Islet of Langerhans (tissue), 1 donor: Measurements from ENCODE around the gene LTBP1.

Source experiments
- FAIRE-seq: peaks from one replicate; lab custom pipeline; 2011; peaks lifted over from hg19 to GRCh38; lab: Jason Lieb, UNC

Gene LTBP1

DNA sequence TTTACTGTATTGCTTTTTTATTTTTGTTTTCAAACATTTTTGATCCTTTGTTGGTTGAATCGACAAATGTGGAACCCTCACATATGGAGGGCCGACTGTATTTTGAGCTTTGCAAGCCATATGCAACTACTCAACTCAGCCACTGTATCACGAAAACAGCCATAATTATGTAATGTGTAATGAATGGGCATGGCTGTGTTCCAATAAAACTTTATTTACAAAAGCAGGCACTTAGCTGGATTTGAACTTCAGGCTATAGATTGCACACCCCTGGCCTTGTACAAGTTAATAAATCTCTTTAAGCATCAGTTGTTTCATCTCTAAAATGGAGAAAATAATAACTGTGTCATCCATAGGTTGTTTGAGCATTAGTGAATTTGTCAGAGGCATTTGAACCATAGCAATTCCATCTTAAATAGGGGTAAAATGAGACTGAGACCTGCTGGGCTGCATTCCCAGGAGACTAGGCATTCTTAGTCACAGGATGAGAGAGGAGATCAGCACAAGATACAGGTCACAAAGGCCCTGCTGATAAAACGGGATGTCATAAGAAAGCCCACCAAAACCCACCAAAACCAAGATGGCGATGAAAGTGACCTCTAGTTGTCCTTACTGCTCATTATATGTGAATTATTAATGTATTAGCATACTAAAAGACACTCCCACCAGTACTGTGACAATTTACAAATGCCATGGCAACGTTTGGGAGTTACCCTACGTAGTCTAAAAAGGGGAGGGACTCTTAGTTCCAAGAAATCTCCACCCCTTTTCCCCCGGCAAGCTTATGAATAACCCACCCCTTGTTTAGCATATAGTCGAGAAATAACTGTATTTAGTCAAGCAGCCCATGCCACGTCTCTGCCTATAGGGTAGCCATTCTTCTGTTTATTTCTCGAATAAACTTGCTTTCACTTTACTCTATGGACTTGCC is 13.7 kb upstream of the LTBP1 start:
- no peak for FAIRE-seq

DNA sequence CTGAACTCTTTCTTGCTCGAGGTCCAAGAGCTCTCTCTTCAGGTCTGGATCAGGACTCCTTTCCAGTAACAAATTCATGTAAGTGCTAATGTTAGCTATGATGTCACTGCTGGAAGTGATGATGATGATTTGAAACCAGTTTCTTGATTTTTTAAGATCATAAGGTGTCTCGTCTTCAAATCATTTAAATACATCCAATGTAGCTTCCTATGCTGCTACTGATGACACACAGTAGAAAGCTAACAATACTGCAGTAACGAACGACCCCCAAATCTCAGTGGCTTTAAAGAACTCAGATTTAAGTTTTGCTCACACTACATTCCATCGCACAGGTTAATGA is 13.0 kb upstream of the LTBP1 start:
- no peak for FAIRE-seq

DNA sequence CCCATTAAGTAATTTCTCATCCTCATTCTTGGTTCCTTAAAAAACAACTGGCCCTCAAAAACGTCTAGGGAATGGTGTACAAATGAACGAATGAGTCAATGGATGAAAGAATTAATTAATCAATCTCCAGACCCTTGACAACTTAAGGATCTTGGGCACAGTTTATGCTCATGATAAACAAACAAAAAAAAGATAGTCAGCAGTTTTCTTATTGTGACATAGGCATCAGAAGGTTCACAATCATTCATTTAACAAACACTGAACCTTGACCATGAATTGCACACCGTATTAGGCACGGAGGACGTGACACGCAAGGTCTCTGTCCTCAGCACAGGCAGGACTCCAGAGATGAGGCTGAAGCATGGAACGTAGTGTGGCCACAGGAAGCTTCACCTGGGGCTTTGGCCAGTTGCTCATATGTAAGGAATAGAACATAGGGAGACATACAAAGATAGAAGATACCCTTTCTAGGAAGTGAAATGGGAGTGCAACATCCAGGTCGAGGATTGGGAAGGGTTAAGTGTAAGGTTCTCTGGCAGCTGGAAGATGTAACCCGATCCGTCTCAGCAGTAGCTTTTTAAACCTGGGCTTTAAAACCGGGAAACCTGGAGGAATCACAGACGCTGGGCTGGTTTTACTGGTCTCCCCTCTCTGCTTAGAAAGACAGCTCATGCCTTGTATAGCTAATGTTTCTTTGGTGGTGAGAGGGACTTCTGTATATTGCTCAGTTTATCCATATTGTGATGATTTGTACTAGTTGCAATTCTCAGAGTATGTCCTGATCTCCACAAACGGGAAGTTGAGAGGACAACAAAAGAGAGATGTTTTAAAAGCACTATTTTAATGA is 8.9 kb upstream of the LTBP1 start:
- no peak for FAIRE-seq

DNA sequence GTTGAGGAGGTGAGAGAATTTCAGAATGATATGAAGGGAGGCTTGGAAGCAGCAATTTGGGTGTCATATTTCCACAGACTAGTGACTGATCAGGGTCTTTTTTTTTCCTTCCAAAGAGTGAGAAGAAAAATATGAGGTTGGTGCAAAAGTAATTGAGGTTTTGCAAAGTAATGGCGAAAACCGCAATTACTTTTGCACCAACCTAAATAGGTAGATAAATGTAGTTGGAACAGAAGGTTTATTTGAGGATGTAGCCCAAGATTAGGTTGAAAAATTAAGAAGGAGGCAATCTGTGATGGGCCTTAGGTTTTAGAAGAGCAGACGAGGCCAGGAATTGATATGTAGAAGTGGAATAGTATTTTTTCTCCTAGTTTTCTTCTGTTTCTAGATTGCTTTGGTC is 7.8 kb upstream of the LTBP1 start:
- FAIRE-seq: no peak

DNA sequence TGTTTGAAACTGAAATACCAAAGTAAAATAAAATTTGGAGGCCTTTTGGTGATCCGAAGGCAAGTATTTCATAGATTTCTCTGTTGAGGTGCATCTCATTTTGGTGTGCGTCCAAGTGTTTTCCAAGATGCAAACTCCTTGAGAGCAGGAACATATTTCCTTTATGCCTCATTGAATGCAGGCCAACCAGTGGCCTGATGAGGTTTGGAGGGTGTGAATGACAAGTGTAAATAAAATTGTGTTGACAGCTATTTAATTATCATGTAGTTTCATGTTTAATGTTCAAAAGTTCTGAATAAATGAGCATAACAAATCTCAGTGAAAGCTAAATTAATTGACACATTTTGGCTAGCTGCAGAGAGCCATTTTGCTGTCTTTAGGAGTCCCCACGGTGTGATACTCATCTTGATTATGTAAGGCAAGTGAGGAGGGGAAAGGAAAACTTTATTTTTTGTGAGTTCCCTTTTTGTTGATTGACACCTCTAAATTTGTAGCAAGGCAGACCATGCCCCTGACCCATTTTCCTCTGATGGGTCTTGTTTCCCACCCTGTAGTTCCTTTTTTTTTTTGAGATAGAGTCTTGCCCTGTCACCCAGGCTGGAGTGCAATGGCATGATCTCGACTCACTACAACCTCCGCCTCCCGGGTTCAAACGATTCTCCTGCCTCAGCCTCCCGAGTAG is 6.3 kb upstream of the LTBP1 start:
- FAIRE-seq: no peak

DNA sequence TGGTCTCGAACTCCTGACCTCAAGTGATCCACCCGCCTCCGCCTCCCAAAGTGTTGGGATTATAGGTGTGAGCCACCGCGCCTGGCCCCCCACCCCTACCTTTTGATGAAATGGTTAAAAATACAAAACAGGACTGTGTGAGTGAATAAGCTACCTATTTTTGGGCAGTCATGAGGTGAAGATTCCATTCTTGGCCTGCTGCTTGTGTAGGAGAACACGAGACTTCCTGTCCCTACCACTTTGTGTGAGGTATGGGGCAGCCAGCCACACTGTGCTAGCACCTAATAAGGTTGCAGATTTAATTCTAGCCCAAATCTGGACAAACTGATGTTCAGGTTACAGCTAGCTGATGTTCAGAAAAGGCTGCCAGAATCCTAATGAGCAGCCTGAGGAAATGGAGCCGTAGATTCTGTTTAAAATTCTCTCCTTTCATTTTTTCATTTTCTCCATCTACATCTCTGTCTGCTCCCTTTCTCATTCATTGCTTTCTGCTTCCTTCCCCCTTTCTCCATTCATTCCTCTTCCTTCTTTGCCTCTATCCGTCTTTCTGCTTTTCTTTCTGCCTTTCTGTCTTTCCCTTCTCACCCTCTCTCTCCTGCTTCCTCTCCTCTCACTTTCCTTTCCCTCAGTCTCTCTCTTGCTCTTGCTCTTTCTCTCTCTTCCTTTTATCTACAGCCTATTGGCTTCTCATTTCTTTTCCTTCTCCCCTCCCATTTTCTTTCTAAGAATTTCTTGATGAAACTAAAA is 4.6 kb upstream of the LTBP1 start:
- FAIRE-seq: no peak

DNA sequence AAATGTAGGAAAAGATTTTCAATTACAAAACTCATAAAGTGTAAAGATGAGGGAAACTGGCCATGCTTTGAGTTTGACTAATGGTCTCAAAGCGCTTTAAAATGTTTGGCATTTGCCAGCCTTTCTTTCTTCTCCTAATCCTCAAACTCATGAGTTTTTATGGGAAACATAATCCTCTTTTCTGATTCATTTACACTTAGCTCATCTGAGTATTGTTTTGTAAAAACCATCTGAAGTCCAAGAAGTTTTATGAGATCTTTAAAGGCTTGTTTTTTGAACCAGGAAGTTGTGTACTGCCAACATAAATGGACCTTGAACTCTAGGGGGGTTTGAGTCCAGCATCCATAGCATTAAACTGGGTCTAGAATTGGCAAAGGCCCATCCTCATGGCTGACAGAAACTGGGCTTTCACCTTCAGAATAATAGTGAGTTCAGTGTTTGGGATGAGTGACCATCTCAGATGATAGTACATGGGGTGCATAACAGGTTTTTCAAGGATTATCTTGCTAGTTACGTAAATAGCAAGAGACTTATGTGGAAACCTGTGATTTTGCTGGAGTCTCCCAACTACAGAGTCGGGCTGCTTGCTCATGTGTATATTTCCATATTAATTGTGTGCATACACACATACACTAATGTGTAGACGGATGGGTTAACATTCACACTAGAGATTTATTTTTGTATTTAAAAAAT is 3.8 kb upstream of the LTBP1 start:
- no peak for FAIRE-seq

DNA sequence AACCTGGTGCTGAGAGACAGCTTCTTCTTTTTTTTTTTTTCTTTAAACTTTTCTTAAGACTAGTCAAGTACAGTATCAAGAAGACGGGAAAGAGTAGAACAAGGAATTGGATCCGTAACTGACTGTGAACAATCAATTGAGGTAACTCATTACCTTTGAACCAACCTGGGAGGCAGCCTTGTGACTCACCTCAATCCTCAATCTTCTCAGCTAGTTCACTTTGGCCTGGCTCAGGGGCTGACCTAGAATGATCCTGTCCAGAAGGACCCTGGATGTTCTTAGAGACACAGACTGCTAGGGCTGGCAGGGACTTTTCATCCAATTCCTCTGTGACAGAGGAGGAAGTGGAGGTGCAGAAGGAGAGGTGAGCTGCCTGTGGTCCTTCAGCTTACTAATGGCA is 1.5 kb upstream of the LTBP1 start:
- no peak for FAIRE-seq

DNA sequence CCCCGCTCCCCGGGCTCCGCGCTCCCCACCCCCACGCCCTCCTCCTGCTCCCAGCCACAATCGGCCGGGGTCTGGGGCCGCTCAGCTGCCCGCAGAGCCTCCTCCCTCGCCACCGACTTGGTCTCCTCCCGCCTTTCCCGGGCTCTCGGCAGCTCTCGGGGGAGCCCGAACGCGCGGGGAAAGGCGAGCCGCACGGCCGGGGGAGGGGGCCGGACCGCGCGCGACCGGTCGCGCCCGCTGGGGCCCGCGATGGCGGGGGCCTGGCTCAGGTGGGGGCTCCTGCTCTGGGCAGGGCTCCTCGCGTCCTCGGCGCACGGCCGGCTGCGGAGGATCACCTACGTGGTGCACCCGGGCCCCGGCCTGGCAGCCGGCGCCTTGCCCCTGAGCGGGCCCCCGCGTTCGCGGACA is 327 bp downstream of the LTBP1 start:
- FAIRE-seq: no peak

DNA sequence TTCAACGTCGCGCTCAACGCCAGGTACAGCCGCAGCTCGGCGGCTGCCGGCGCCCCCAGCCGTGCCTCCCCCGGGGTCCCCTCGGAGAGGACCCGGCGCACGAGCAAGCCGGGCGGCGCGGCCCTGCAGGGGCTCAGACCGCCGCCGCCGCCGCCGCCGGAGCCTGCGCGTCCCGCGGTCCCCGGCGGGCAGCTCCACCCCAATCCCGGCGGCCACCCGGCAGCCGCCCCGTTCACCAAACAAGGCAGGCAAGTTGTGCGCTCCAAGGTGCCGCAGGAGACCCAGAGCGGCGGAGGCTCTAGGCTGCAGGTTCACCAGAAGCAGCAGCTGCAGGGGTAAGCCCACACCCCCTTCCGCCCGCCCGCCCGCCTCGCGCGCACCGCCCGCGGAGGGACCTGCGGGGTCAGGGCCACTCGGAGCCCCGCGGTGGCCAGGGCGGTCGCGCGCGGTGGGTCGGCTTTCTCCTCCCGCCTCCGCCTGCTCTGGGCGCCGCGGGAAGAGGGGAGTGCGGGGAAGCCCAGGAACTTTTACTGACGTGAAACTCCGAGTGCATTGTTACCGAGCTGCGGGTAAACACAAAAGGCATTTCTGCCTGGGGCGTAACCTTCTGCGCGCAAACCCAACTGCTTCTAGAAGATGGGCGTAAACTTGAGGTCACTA is 861 bp downstream of the LTBP1 start:
- FAIRE-seq: no peak

DNA sequence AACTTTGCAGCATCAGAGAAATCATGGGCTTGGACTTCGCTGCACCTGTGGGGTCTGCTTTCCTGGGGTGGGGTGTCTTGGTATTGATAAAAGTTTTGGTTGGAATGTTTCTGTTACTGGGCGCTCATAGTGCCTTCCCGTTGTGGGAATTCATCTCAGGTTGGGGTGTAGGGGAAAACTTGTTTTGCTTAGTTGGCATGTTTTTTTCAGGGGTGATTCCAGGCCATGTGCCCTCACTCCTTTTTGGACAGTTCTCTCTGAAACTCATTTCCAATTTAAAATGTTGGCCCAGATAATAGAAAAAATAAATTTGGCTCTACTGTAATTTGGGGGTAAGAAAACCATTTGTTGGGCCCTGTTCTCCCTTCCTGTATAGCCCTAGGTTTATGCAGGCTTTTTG is 1.5 kb downstream of the LTBP1 start:
- no peak for FAIRE-seq

DNA sequence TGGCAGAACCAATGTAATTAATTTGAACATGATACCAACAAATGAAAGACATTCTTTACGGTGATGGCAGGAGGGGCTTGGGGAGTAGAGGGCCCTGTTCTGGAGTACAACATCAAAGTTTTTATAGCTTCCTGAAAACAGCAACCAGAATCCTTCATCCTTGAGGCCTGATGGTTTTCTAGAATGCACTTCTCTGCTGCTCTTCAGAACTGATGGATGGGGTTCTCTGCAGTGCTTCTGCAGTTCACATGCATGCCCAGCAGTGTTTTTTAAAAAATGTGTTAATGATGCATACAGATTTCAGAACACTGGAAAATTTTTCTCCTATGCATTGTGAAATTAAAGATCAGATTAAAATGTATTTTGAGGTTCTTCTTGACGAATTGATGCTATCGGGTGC is 2.5 kb downstream of the LTBP1 start:
- no peak for FAIRE-seq

DNA sequence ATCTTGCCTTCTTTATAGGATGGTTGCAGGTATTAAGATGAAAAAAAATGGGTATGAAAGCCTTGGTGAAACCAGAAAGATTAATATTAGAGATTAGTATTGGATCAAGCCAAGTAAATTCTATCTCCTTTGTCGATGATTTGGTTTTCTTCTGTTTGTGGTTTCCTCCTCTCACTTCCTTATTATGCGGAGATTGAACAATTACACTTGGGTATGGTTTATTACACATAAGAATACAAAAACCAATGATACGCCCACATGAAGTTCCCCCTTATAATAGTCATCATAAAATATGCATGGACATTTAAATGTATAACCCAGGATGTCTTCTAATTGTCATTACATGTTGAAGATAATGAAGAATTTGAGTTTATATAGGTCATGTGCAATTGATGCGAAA is 4.9 kb downstream of the LTBP1 start:
- no peak for FAIRE-seq

DNA sequence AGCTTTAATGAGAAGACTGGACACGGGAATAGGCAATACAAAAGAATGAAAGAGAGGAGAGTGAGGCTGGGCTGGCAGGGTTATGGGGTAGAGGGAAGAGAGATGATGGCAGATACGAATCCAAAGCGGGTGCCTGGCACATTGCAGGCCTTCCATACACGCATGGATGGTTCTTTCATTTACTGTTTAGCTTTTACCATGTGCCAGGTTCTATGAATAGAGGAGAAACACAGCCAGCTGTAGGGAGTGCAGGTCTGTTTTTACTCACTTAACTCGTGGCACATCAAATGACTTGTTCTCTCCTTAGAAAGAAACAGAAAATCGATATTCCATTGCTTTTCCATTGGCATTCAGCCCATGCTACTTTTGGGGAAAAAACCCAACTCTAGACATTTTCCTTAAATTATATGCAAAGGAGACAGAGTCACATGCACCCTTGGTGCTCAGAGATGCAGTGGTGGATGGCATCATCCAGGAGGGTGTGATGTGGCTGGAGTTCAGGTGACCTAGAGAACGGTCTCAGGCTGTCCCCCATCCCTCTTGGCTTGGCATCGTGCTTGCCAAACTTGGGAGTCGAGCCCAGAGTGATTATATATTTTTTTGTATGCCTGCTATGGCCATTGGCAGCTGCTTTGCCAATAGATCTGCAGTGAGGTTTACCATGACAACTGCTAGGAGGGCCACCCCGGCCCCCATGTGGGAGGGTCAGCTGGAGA is 6.2 kb downstream of the LTBP1 start:
- no peak for FAIRE-seq

DNA sequence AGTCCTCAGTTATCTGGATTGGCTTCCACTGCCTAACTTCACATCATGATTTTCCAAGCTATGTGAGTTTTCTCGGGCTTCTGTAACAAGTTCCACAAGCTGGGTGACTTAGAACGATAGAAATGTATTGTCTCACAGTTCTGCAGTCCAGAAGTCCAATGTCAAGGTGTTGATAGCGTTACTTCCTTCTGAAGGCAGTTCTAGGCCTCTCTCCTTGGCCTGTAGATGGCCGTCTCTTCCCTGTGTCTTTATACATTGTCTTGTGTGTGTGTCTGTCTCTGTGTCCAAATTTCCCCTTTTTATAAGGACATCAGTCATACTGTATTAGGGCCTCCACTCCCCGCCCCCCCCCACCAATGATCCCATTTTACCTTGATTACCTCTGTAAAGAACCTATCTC is 7.5 kb downstream of the LTBP1 start:
- no peak for FAIRE-seq

DNA sequence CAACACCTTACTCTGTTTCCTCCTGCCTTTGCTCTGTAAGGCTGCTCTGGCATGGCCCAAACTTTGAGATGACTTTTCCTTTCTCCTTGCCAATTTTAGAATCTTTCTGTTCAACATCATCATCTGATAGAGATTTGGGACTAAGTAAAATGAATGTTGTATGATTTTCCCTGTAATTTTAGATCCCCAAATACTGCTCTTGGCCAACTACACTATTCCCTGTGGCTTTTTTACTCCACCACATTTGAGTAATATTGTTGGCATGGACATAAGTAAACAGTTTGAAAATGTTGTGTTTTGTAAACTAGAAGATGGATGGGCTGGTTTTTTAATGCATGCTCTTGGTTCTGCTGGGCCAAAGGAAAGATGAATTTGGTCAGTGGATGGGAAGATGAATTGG is 12.1 kb downstream of the LTBP1 start:
- no peak for FAIRE-seq

DNA sequence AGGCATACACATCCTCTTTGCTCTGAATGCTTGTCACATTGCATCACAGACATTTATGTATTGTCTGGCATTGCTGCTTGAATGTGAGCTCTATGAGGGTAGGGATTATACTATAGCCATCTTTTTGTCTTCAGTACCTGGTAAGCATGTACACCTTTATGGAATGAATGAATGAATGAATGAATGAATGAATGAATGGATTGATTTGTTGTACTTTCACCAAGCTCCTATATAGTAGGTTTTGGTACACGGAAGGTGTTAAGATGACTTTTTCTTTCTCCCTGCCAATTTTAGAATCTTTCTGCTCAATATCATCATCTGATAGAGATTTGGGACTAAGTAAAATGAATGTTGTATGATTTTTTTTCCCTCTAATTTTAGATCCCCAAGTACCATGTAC is 13.5 kb downstream of the LTBP1 start:
- no peak for FAIRE-seq

DNA sequence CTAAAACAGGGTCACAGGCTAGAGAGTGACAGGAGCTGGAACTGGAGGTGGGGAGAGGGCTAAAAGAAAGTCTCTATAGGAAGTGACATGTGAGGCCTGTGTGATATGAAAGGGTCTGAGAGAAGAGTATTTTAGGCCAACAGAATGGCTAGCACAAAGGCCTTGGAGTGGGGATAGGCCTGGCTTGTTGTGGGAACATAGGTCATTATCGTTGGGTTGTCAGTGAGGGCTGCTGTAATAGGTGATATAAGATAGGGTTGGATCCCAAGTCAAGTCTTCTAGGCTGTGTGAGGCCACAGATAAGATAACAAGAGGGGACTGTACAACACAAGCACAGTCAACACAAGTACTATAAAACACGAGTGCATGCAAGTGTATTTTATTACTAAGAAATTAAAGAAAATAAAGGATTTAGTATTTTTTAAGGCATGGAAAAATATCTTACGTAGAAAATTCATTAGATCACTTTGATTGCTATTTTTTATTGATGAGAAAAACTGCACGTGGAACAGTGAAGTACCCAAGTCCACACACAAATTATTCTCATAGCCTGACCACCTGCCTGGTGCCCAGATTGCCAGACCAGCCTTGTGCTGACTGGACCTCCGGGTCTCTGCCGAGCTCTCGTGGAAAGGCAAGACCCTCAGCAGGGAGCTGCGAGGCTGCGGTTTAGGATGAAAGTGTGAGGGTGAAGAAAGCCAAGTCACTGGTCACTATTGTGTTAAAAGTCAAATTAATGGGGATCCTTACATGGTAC is 14.1 kb downstream of the LTBP1 start:
- no peak for FAIRE-seq

DNA sequence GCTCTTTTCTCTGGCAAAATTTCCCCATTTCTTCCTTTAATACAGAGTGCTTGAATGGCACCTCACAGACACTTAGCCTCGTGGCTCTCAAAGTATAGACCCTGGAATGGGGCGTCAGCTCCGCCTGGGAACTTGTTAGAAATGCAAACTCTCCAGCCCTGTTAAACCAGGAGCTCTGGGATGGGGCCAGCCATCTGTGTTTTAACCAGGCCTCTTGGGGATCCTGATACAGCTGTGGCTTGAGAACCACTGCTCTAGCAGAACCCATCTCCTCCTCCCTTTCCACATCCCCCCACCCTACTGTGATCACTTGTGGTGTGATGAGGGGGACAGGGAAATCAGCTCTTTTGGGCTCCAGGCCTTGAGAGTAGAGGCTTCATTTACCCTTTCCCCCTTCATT is 15.9 kb downstream of the LTBP1 start:
- FAIRE-seq: no peak

DNA sequence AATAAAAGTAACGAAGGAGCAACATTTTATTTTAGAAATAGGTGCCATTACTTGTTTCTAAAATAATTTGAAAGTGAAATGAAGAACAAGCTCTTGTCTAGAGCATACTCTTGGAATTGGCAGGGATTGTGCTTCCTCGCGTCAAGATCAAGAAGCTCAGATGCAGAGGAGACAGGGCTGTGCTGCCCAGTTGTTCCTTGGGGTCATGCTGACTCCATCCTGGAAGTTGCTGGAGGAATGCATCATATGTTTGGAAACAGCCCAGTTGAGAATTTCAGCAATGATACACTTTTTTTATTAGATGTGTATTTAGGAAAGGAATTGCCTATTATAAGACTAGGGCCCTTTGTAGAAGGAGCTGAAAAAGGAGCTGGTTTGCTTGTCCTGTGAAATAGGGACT is 17.2 kb downstream of the LTBP1 start:
- FAIRE-seq: no peak
